ENCODE measurements around the gene FMNL2. TPM values are rescaled to one million over a fixed set of nuclear protein-coding genes. Genes with fewer than 3 reads are reported as not detected.

Gene FMNL2
- total RNA-seq, 2 experiments from 2014 or later, result 0.98 to 1.3 TPM

DNA sequence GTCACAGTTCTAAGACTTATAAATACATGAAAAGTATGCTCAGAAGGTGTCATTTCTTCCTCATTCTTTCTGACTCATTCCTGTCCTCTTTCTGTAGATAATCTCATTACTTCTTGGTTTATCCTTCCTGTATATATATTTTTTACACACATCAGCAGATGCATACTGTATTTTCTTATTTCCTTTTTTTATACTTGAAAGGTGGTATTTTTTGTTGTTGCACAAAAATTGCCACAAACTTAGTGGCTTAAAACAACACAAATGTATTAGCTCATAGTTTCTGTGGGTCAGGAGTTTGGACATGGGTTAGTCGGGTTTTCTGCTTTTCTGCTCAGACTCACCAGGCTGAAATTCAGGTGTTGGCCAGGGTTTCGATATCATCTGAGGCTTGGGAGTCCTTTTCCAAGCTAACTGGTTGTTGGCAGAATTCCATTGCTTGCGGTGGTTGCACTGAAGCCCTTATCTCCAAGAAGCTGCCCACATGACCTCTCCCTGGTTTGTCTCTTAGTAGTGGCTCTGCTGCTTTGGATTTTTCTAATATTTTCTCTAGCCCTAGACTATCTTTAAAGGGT lies 162.6 kb downstream of the FMNL2 start:
- Mint-ChIP-seq H3K4me1 (no peaks in the 10 kb centered on the region), H3K27ac (no peak overlapping the region), H3K9me3 (no peaks in the 10 kb centered on the region), H3K27me3 (peaks cover 21% of the 10 kb centered on the region), H3K4me3 (no peak overlapping the region), H3K36me3 (no peaks in the 10 kb centered on the region)
- DNase-seq, result no peak

DNA sequence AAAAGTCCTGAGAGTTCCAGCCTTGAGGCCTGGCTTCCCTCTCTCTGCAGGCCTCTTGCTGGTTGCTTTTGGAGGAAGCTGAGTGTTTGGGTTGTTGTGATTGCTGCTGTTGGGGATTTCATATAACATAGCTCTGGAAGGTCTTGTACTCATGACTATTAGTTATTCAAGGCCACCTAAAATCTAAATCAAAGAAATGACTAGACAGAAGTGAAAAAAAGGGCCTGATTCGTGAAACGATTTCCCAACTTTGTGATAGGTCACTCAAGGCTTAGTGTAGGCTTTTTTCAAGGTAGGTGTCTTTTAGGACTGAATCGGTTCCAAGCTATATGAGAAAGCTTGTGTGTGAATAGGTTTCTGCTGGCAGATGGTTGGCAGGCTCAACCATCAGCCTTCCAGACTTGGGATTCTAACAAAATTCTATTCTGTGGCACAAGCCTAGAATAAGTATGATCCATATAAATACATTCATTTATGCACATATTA lies 164.4 kb downstream of the FMNL2 start:
- Mint-ChIP-seq H3K9me3 (no peaks in the 10 kb centered on the region), H3K4me3 (no peak overlapping the region), H3K27me3 (peaks cover 17% of the 10 kb centered on the region), H3K4me1 (no peaks in the 10 kb centered on the region), H3K27ac (no peak overlapping the region), H3K36me3 (no peaks in the 10 kb centered on the region)
- DNase-seq, result no peak

- no peak overlapping the region for H3K4me3 Mint-ChIP-seq
- H3K27ac Mint-ChIP-seq, result no peak overlapping the region
- no peaks in the 10 kb centered on the region for H3K9me3 Mint-ChIP-seq
- no peak for DNase-seq
- H3K36me3 Mint-ChIP-seq, result no peaks in the 10 kb centered on the region
- H3K27me3 Mint-ChIP-seq, result peaks cover 17% of the 10 kb centered on the region
- no peaks in the 10 kb centered on the region for H3K4me1 Mint-ChIP-seq
Observed at GRCh38 chr2:152499896-152500735, 165.1 kb downstream of the FMNL2 start.

DNA sequence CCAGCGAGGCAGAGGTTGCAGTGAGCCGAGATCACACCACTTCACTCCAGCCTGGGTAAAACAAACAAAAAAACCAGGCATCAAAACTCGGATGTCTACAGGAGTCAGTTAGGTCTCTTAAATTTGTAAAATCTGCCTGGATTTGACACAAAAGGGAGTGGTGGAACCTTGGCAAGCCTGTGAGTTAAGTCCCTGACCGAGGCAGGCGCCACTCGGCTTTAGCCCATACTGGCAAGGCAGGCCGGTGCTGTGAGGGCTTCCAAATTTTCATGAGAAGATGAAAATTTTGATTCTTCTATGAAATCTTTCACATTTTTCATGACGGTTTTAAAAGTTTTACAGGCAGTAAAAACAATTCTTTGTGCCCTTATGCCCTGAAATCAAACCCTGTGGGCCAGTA lies 165.8 kb downstream of the FMNL2 start:
- Mint-ChIP-seq H3K36me3 (no peaks in the 10 kb centered on the region), H3K27ac (no peak overlapping the region), H3K27me3 (peaks cover 17% of the 10 kb centered on the region), H3K4me1 (no peaks in the 10 kb centered on the region), H3K9me3 (no peaks in the 10 kb centered on the region), H3K4me3 (no peak overlapping the region)
- DNase-seq, result no peak

DNA sequence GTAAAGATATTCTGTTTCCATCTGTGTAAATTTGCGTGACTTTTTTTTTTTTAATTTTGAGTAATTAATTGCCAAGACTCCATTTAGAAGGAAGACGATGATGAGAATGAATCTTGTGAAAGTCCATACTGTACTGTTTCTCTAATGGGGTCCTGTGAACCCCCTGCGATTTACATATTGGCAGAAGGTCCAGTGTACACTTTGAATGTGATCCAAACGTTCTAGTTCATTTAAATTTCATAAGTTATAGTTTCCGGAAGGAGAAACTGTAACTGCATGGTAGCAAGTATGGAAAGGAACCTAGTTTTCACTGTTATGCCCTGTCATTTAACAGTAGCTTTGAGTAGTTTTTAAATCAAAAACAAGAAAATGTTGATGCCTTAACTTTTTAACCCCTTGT lies 166.7 kb downstream of the FMNL2 start:
- no peaks in the 10 kb centered on the region for H3K9me3 Mint-ChIP-seq
- no peaks in the 10 kb centered on the region for H3K4me1 Mint-ChIP-seq
- peaks cover 17% of the 10 kb centered on the region for H3K27me3 Mint-ChIP-seq
- no peak overlapping the region for H3K27ac Mint-ChIP-seq
- no peaks in the 10 kb centered on the region for H3K36me3 Mint-ChIP-seq
- H3K4me3 Mint-ChIP-seq, result no peak overlapping the region
- no peak for DNase-seq

DNA sequence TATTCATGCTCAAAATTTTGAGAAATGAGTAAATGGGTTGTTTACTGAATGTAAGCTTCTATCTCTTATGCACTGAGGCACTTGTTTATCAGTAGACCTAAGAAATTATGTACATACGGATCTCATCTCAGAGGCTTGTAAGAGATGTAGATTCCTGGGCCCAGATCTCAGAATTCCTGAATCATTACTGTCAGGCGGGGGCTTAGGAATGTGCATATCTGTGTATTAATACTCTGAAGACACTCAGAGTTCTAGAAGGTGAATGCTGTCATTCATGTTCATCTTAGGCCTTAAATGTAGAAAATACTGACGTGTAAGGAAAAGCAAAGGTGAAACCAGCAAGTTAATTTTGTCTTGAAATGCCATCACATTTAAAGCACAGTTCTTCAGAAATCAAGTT lies 169.6 kb downstream of the FMNL2 start:
- no peak for DNase-seq
- no peaks in the 10 kb centered on the region for H3K9me3 Mint-ChIP-seq
- H3K27ac Mint-ChIP-seq, result no peak overlapping the region
- no peaks in the 10 kb centered on the region for H3K36me3 Mint-ChIP-seq
- H3K4me1 Mint-ChIP-seq, result peaks cover 1% of the 10 kb centered on the region
- H3K4me3 Mint-ChIP-seq, result no peak overlapping the region
- peaks cover 3% of the 10 kb centered on the region for H3K27me3 Mint-ChIP-seq

GRCh38 chr2:152505495-152505906 lies 170.5 kb downstream of the FMNL2 start:
- Mint-ChIP-seq H3K4me3 (no peak overlapping the region), H3K36me3 (no peaks in the 10 kb centered on the region), H3K27me3 (peaks cover 3% of the 10 kb centered on the region), H3K4me1 (peaks cover 1% of the 10 kb centered on the region), H3K9me3 (no peaks in the 10 kb centered on the region), H3K27ac (no peak overlapping the region)
- DNase-seq, result no peak

DNA sequence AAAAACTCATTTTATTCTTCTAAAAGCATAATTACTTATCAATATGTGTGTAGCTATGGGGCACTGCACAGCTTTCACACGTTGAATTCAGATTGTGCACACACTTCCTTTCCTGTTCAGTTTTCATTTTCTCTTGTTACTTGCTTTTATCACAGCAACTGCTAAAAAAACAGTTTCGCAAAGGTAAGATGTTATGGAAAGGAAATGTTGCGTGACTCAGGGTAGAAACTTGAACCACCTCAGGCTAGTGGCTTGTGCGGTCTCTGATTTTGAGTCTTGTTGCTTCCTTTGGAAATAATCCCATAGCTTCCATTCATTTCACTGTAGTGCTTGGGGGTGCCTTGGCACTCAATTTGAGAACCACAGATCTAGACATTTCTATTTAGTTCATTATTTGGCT lies 171.9 kb downstream of the FMNL2 start:
- H3K4me1 Mint-ChIP-seq, result peaks cover 1% of the 10 kb centered on the region
- no peaks in the 10 kb centered on the region for H3K9me3 Mint-ChIP-seq
- no peak for DNase-seq
- no peak overlapping the region for H3K4me3 Mint-ChIP-seq
- H3K27me3 Mint-ChIP-seq, result peaks cover 3% of the 10 kb centered on the region
- H3K27ac Mint-ChIP-seq, result no peak overlapping the region
- no peaks in the 10 kb centered on the region for H3K36me3 Mint-ChIP-seq

DNA sequence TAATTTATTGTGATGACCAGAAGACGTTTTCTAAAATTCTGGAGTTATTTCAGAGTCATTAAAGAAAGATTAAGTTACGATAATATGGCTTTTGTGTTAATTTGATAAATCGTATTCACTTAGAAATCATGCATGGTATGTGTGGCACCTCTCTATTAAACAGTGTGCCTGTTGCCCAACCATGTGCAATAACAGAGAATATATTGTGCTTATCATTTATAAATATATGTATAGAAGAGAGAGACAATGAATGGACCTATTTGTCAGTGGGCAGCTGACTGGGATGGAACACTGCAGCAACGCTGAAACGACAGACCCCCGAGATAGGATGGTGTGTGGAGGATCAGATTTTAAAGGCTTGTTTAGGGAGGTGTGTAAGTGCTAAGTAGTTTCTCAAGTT lies 172.9 kb downstream of the FMNL2 start:
- H3K36me3 Mint-ChIP-seq, result no peaks in the 10 kb centered on the region
- H3K27me3 Mint-ChIP-seq, result peaks cover 8% of the 10 kb centered on the region
- H3K9me3 Mint-ChIP-seq, result no peaks in the 10 kb centered on the region

GRCh38 chr2:152508446-152508845 lies 173.5 kb downstream of the FMNL2 start:
- Mint-ChIP-seq H3K4me1 (peaks cover 1% of the 10 kb centered on the region), H3K27me3 (peaks cover 6% of the 10 kb centered on the region), H3K4me3 (no peak overlapping the region), H3K9me3 (no peaks in the 10 kb centered on the region), H3K36me3 (no peaks in the 10 kb centered on the region), H3K27ac (no peak overlapping the region)
- DNase-seq, result no peak

More for the DNA sequence above, 172.9 kb downstream of the FMNL2 start:
- DNase-seq, result no peak
- peaks cover 1% of the 10 kb centered on the region for H3K4me1 Mint-ChIP-seq
- H3K4me3 Mint-ChIP-seq, result no peak overlapping the region
- H3K27ac Mint-ChIP-seq, result no peak overlapping the region

- no peak for DNase-seq
- Mint-ChIP-seq H3K4me3 (no peak overlapping the region), H3K4me1 (peaks cover 1% of the 10 kb centered on the region), H3K36me3 (no peaks in the 10 kb centered on the region), H3K27ac (no peak overlapping the region), H3K9me3 (no peaks in the 10 kb centered on the region), H3K27me3 (peaks cover 6% of the 10 kb centered on the region)
Observed at GRCh38 chr2:152509772-152510491, 175.0 kb downstream of the FMNL2 start.

DNA sequence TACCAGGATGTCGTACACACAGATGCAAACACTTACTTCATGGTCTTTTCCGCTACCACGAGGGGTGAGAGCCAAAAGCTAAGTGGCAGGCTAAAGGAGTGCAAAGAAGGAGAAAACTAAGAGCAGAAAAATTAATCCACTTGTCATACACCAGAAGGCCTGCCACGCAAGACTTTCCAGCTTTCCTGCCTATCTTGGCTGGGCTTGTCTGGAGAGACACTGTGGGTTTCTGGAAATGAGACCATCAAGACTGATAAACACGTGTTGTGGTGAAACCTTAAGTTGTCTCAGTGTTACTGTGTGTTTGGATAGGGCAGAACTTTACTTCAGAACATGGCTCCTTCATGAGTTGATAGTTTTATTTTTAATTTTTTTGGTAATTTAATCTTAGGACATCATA lies 175.6 kb downstream of the FMNL2 start:
- H3K27me3 Mint-ChIP-seq, result peaks cover 6% of the 10 kb centered on the region

DNA sequence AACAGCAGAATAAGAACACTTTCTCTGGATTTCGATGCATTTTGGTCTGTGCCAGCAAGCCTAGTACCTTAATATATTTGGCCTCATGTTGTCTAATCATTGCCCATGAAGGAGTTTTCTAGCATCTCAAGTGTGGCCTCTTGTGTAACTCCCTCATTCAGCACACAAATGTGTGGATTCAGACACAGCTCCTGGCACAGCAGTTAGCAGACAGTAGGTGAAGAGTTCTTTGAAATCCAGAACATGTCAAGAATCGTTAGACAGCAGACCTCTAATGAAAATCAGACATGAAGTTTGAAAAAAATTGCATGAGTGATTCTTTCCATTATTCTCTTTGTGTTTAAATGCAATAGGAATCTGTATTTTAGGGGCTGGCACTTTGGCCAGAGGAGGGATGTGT lies 177.0 kb downstream of the FMNL2 start:
- Mint-ChIP-seq H3K9me3 (no peaks in the 10 kb centered on the region), H3K27ac (no peak overlapping the region)

More for the DNA sequence above, 175.6 kb downstream of the FMNL2 start:
- Mint-ChIP-seq H3K9me3 (no peaks in the 10 kb centered on the region), H3K4me1 (peaks cover 1% of the 10 kb centered on the region), H3K27ac (no peak overlapping the region), H3K36me3 (no peaks in the 10 kb centered on the region), H3K4me3 (no peak overlapping the region)
- no peak for DNase-seq

GRCh38 chr2:152513029-152513428 lies 178.1 kb downstream of the FMNL2 start:
- H3K9me3 Mint-ChIP-seq, result no peaks in the 10 kb centered on the region
- H3K36me3 Mint-ChIP-seq, result no peaks in the 10 kb centered on the region
- no peak for DNase-seq
- no peaks in the 10 kb centered on the region for H3K4me1 Mint-ChIP-seq
- no peak overlapping the region for H3K27ac Mint-ChIP-seq
- no peak overlapping the region for H3K4me3 Mint-ChIP-seq
- H3K27me3 Mint-ChIP-seq, result peaks cover 6% of the 10 kb centered on the region

More for the DNA sequence above, 177.0 kb downstream of the FMNL2 start:
- no peak for DNase-seq
- Mint-ChIP-seq H3K4me3 (no peak overlapping the region), H3K27me3 (peaks cover 6% of the 10 kb centered on the region), H3K4me1 (peaks cover under 1% of the 10 kb centered on the region), H3K36me3 (no peaks in the 10 kb centered on the region)

- Mint-ChIP-seq H3K36me3 (no peaks in the 10 kb centered on the region), H3K4me3 (no peak overlapping the region), H3K4me1 (no peaks in the 10 kb centered on the region), H3K9me3 (no peaks in the 10 kb centered on the region), H3K27me3 (peaks cover 6% of the 10 kb centered on the region), H3K27ac (no peak overlapping the region)
- no peak for DNase-seq
Observed at GRCh38 chr2:152513681-152514080, 178.7 kb downstream of the FMNL2 start.

Measured in activated naive CD8-positive, alpha-beta T cell treated with anti-CD3 and anti-CD28 coated beads for 36 hours (primary cell).